OCI-LY3 (cell line): ENCODE results near the gene HFM1.
"Not testable (repeated sequence)": the region's sequence is repeated elsewhere in the genome, so short reads cannot be mapped to it uniquely, and the experiment has no call there.

Source experiments
- CTCF ChIP-seq: fragments of 200-600, 300-600 bp; sonication (generic); IDR thresholded peaks from 2 replicates; pipeline ENCODE4 v1.5.1; 2014; ENCODE audit warnings: antibody characterized with exemption, low read length, low read depth
- EZH2phosphoT487 ChIP-seq: fragments of 200-600 bp; shearing (Covaris generic); IDR thresholded peaks from 2 replicates; pipeline ENCODE4 v1.6.1; 2018; ENCODE audit warnings: antibody characterized with exemption, mixed run types, low read depth

- not testable (repeated sequence) for TF ChIP-seq CTCF, EZH2phosphoT487
Observed at GRCh38 chr1:91286259-91286961, 118.2 kb downstream of the HFM1 start.
